ENCODE data around the gene ADNP.
"Not testable (repeated sequence)": the region's sequence is repeated elsewhere in the genome, so short reads cannot be mapped to it uniquely, and the experiment has no call there.

The ADNP gene

GRCh38 chr20:50900261-50900660, 31.0 kb downstream of the ADNP start:
- DNase-seq (ENCODE audit: low spot score): no peak

- DNase-seq (ENCODE audit: low spot score): no peak
Observed at GRCh38 chr20:50898475-50898874, 32.8 kb downstream of the ADNP start.

- DNase-seq (ENCODE audit: low spot score): no peak
Observed at GRCh38 chr20:50895111-50895830, 36.0 kb downstream of the ADNP start.

- DNase-seq (ENCODE audit: low spot score): no peak
Observed at GRCh38 chr20:50893620-50894019, 37.6 kb downstream of the ADNP start.

- DNase-seq (ENCODE audit: low spot score): no peak
Observed at GRCh38 chr20:50892394-50892793, 38.8 kb downstream of the ADNP start.

- no peak for DNase-seq (ENCODE audit: low spot score)
Observed at GRCh38 chr20:50891138-50891537, 40.1 kb downstream of the ADNP start.

GRCh38 chr20:50887576-50887975, 43.7 kb downstream of the ADNP start:
- no peak for DNase-seq (ENCODE audit: low spot score)

GRCh38 chr20:50886184-50886790, 45.0 kb downstream of the ADNP start:
- DNase-seq (ENCODE audit: low spot score): no peak

GRCh38 chr20:50885781-50886180, 45.5 kb downstream of the ADNP start:
- DNase-seq (ENCODE audit: low spot score): no peak

- DNase-seq (ENCODE audit: low spot score): no peak
Observed at GRCh38 chr20:50885068-50885467, 46.2 kb downstream of the ADNP start.

- DNase-seq (ENCODE audit: low spot score): no peak
Observed at GRCh38 chr20:50883856-50884255, 47.4 kb downstream of the ADNP start.

GRCh38 chr20:50881759-50882424, 49.3 kb downstream of the ADNP start:
- DNase-seq (ENCODE audit: low spot score): not testable (repeated sequence)

GRCh38 chr20:50879649-50880550, 51.3 kb downstream of the ADNP start:
- DNase-seq (ENCODE audit: low spot score): no peak

- no peak for DNase-seq (ENCODE audit: low spot score)
Observed at GRCh38 chr20:50877232-50877743, 53.9 kb downstream of the ADNP start.

GRCh38 chr20:50876816-50877215, 54.4 kb downstream of the ADNP start:
- DNase-seq (ENCODE audit: low spot score): no peak

- no peak for DNase-seq (ENCODE audit: low spot score)
Observed at GRCh38 chr20:50876063-50876685, 55.1 kb downstream of the ADNP start.

- DNase-seq (ENCODE audit: low spot score): no peak
Observed at GRCh38 chr20:50874758-50875665, 56.2 kb downstream of the ADNP start.

GRCh38 chr20:50874111-50874757, 57.0 kb downstream of the ADNP start:
- DNase-seq (ENCODE audit: low spot score): no peak

- no peak for DNase-seq (ENCODE audit: low spot score)
Observed at GRCh38 chr20:50873585-50873984, 57.7 kb downstream of the ADNP start.
